Uterus (tissue), 4 donors: ENCODE results near the gene CALHM1. TPM values are rescaled to one million over a fixed set of nuclear protein-coding genes. Genes with fewer than 3 reads are reported as not detected.
A peak's percentile ranks its signal among the peaks of the same experiment; 100 is the strongest.
"Not testable (repeated sequence)": the region's sequence is repeated elsewhere in the genome, so short reads cannot be mapped to it uniquely, and the experiment has no call there.

Experiments
- DNase-seq, 2 donors: peaks; one replicate each; pipeline ENCODE4 v3.0.0-alpha.2; 2019 to 2020
- H3K27ac ChIP-seq, 2 donors: fragments of 200-600 bp; sonication (generic); 1 replicate in 1 of 2; 2 replicates in 1 of 2; pipeline ENCODE4 v1.5.1; 2016 to 2018
- H3K27me3 ChIP-seq, 2 donors: fragments of 200-600 bp; sonication (generic); one replicate each; pipeline ENCODE4 v1.5.1; 2018 to 2019; ENCODE audit warnings: control low read depth in 1 of 2
- H3K36me3 ChIP-seq, 2 donors: fragments of 200-600 bp; sonication (generic); one replicate each; pipeline ENCODE4 v1.5.1; 2019; ENCODE audit warnings: control low read depth in 1 of 2
- H3K4me1 ChIP-seq, 2 donors: fragments of 200-600 bp; sonication (generic); one replicate each; pipeline ENCODE4 v1.5.1; 2018 to 2019; ENCODE audit warnings: control low read depth in 1 of 2
- H3K4me3 ChIP-seq, 2 donors: fragments of 200-600 bp; sonication (generic); 1 replicate in 1 of 2; 2 replicates in 1 of 2; pipeline ENCODE4 v1.5.1; 2018 to 2019; ENCODE audit warnings: mild to moderate bottlenecking in 1 of 2
- H3K9me3 ChIP-seq, 2 donors: fragments of 200-600 bp; sonication (generic); one replicate each; pipeline ENCODE4 v1.5.1; 2019; ENCODE audit warnings: control low read depth in 1 of 2
- POLR2A ChIP-seq, 2 donors: fragments of 450-650 bp; IDR thresholded peaks; one replicate each; pipeline ENCODE4 v1.6.1; 2016; ENCODE audit warnings: antibody characterized with exemption in 2 of 2, mild to moderate bottlenecking in 1 of 2, moderate library complexity in 1 of 2
- intact Hi-C: fragments of 100-400 bp; cut with DNase I; formaldehyde crosslinking; loops from one replicate; pipeline ENCODE4 v1.15.1; 2023; ENCODE audit warnings: low total_unique reads
- total RNA-seq, 4 donors: library from RNA; depleted of rRNA in 3 of 4; stranded (reverse); fragments of >200 nt in 3 of 4; gene quantifications; one replicate each; pipeline versions ENCODE4 v1.1.0 to v1.2.4, GENCODE V29; 2014 to 2023
- TF ChIP-seq, protein P1 (sequence below), 4 experiments: fragments of 200-600 bp in 2 of 4; fragments of 450-650 bp in 2 of 4; sonication (generic) in 2 of 4; IDR thresholded peaks; one replicate each; pipeline ENCODE4 v1.5.1; 2016 to 2019; ENCODE audit warnings: antibody characterized with exemption in 4 of 4, mild to moderate bottlenecking in 2 of 4, moderate library complexity in 1 of 4
- donor health status: DM: yes; HTN: yes; CAD: no.

The CALHM1 gene
- total RNA-seq, 4 donors from 2014 or later, result not detected

DNA sequence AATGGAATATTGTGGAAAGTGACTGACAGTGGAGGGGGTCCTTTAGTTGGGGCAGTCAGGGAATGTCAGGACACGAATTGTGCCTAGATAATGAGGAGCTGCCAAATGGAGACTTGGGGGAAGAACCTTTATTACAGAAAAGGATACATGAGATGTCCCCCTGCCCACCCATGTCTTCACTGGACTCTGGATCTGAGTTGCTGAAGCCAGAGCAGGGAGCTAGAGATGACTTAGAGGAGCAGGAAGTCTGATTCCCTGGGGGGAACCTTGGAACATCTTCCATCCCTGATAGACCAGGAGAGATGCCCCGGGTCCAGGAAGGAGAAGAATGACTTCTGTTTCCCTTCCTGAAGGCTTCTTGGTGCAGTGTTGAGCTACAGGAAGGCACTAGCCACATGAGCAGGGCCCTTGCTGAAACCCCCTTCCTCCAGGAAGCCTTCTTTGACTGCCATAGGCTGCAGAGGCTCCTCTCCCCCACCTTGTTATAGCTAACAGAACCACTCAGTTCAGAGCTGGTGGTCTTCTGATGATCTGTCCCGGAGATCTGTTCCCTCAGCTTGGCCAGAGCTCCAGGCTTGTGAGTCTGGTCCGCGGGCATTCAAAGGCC is 34.1 kb upstream of the CALHM1 start:
- intact Hi-C loops, result no loop called here
- no peaks in the 10 kb centered on the region for H3K36me3 ChIP-seq
- no peak for DNase-seq
- H3K4me3 ChIP-seq, result peak overlapping the region; percentile 59 to 64
- peaks cover 4 to 11% of the 10 kb centered on the region in 2 donors for H3K4me1 ChIP-seq
- peak overlapping the region; percentile 87 to 89 for H3K27ac ChIP-seq
- H3K27me3 ChIP-seq, result no peaks in the 10 kb centered on the region
- no peaks in the 10 kb centered on the region for H3K9me3 ChIP-seq
- TF ChIP-seq, protein P1, sequence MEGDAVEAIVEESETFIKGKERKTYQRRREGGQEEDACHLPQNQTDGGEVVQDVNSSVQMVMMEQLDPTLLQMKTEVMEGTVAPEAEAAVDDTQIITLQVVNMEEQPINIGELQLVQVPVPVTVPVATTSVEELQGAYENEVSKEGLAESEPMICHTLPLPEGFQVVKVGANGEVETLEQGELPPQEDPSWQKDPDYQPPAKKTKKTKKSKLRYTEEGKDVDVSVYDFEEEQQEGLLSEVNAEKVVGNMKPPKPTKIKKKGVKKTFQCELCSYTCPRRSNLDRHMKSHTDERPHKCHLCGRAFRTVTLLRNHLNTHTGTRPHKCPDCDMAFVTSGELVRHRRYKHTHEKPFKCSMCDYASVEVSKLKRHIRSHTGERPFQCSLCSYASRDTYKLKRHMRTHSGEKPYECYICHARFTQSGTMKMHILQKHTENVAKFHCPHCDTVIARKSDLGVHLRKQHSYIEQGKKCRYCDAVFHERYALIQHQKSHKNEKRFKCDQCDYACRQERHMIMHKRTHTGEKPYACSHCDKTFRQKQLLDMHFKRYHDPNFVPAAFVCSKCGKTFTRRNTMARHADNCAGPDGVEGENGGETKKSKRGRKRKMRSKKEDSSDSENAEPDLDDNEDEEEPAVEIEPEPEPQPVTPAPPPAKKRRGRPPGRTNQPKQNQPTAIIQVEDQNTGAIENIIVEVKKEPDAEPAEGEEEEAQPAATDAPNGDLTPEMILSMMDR (IDR thresholded peaks at IDR 0.05), result no peak
- no peak for TF ChIP-seq POLR2A (IDR thresholded peaks at IDR 0.05)

DNA sequence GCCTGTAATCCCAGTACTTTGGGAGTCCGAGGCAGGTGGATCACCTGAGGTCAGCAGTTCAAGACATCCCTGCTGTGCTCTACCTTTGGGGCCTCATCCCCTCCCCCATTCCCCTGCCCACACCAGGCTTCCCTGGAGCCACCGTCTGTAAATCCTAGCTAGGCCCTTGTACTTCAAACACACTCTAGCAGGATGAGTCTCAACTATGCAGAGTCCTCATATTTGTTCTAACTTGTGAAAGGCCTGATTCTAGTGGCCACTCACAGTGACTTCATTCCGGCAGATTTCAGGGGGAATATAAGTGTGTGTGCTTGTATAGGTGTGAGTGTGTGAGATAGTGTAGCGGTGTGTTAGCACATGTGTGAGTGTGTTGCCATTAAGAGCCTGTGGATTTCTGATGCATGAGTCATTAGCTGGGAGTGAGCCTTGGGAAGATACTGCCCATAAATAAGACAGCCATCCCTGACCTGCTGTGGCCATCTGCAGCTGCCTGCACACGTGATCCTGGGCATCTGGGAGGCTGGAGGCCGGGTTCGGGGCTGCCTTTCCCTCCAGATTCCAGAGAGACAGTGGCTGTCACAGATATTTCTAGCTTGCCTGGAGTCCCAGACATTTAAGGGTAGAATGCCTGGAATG is 33.1 kb upstream of the CALHM1 start:
- Histone ChIP-seq H3K4me3 (no peak overlapping the region), H3K36me3 (no peaks in the 10 kb centered on the region), H3K9me3 (no peaks in the 10 kb centered on the region), H3K4me1 (peaks cover 4 to 11% of the 10 kb centered on the region in 2 donors), H3K27ac (peak overlapping the region; percentile 87 to 89), H3K27me3 (no peaks in the 10 kb centered on the region)
- intact Hi-C loops, result no loop called here
- TF ChIP-seq, protein P1 (IDR thresholded peaks at IDR 0.05), result no peak
- no peak for TF ChIP-seq POLR2A (IDR thresholded peaks at IDR 0.05)
- peak; percentile 72 to 88 for DNase-seq

DNA sequence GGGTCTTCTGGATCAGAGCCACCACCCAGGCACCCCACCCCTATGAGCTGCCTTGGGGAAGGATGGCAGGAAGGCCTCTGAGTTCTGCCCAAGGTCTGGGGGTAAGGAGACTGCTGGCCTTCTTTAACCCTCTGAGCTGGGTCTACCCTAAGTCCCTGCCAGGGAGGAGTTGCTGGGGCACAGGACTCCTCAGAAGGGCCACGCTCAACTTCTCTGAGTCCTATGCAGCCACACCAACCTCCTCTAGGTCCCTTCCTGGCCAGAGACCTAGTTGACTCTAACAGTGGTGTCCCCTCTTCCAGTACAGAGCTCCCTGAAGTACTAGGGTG is 32.2 kb upstream of the CALHM1 start:
- intact Hi-C loops, result no loop called here
- Histone ChIP-seq H3K4me3 (no peak overlapping the region), H3K9me3 (no peaks in the 10 kb centered on the region), H3K4me1 (peaks cover 4 to 11% of the 10 kb centered on the region in 2 donors), H3K27me3 (no peaks in the 10 kb centered on the region), H3K36me3 (no peaks in the 10 kb centered on the region), H3K27ac (peak overlapping the region; percentile 87 to 89)
- TF ChIP-seq POLR2A (IDR thresholded peaks at IDR 0.05), result no peak
- TF ChIP-seq, protein P1 (IDR thresholded peaks at IDR 0.05), result no peak
- no peak for DNase-seq

DNA sequence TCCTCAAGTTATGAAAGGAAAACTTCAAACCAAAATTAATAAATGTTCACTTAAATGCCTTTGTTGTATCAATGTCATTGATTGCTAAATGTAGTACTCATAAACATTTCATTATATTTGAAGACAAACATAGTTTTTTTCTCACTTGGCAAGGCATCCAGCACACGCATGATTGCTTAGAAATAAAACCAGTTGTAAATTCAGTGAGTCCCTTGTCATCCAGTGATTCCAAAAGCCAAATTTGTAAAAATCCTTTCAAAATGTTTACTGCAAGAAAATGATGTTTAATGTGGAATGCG is 28.7 kb upstream of the CALHM1 start:
- no peak for TF ChIP-seq POLR2A (IDR thresholded peaks at IDR 0.05)
- TF ChIP-seq, protein P1 (IDR thresholded peaks at IDR 0.05), result no peak
- peaks cover 4 to 7% of the 10 kb centered on the region in 2 donors for H3K4me1 ChIP-seq
- DNase-seq, result no peak
- peak overlapping the region; percentile 57 to 85 for H3K27ac ChIP-seq
- H3K9me3 ChIP-seq, result no peaks in the 10 kb centered on the region
- H3K4me3 ChIP-seq, result no peak overlapping the region
- no peaks in the 10 kb centered on the region for H3K36me3 ChIP-seq
- no peaks in the 10 kb centered on the region for H3K27me3 ChIP-seq
- intact Hi-C loops, result loop anchor here (10.0 kb wide), 1 partner anchor 197 kb away; no protein-coding TSS in a partner anchor

DNA sequence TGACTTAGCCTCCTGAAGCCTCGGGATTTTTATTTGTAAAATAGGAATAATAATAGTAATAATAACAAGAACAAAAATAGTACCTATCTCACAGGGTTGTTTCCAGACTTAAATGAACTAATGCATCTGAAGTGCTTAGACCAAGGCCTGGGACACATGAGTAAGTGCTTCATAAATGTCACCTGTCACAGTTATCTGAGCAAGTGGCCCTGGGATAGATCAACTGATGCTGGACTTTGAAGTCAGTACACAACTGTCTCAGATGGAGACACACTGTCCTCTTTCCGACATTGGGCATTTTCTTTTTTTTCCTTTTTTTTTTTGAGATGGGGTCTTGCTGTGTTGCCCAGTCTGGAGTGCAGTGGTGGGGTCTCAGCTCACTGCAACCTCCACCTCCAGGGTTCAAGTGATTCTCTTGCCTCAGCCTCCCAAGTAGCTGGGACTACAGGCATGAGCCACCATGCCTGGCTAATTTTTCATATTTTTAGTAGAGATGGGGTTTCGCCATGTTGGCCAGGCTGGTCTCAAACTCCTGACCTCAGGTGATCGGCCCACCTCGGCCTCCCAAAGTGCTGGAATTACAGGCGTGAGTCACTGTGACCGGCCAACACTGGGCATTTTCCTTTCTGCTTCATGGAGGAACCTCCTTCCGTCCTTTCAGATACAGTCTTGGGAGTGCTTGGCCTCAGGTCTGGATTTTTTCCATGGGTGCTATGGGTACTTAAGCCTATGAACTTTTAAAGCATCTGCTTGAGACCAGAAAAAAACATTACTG is 28.1 kb upstream of the CALHM1 start:
- H3K27ac ChIP-seq, result peak overlapping the region; percentile 57 to 85
- intact Hi-C loops, result loop anchor here (10.0 kb wide), 1 partner anchor 198 kb away; no protein-coding TSS in a partner anchor

More for the DNA sequence above, 28.1 kb upstream of the CALHM1 start:
- DNase-seq, result peak in 1 of 2 donors; percentile 66
- not testable (repeated sequence) for H3K4me1 ChIP-seq, H3K9me3 ChIP-seq, H3K4me3 ChIP-seq, H3K36me3 ChIP-seq, H3K27me3 ChIP-seq
